Measurements from ENCODE around the gene PRDM16. TPM values are rescaled to one million over a fixed set of nuclear protein-coding genes. Genes with fewer than 3 reads are reported as not detected.

Gene PRDM16
- polyA plus RNA-seq, 1 donor (not counting 4 experiments of a cell fraction or from before 2014, with no cell fraction given): 0.05 TPM

DNA sequence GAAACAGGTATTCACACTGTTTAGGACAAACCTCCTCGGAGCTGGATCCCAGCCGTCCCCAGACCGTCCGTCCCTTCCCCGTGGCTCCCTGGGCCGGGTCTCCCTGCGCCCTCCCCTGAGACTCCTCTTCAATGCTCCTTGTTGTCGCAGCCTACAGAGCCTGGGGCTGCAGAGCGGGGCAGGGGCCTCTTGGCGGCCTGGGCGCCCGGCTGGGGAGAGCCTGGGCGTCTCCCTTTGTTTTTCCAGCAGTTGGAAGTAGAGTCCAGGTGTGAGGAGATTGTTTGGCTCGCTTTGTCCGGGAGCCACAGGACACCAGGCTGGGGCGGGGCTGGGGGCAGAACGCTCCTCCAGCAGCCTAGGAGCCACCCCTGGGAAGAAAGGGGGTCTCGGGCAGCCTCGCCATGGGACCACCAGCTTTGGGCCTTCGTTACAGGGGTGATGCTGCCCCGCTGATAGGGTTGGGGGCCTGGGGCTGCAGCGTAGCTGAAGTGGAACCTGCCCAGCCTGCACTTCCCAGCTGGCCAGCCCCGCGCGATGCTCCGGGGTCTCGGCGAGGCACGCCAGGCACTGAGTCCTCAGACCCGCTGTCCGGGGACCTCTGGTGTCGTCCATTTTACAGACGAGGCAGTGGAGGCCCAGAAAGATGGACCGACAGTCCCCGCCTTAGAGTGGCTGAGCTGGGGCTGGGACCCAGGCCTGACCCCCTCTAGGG lies 66.9 kb downstream of the PRDM16 start:
- no peaks in the 10 kb centered on the region for H3K36me3 ChIP-seq (ENCODE audit: control insufficient read depth in 2 of 2, extremely low read depth in 1 of 2, insufficient read depth in 2 of 2, low read length in 2 of 2)
- no peak for DNase-seq (ENCODE audit: low read depth, low spot score)
- no peak for TF ChIP-seq EZH2 (IDR thresholded peaks at IDR 0.05; ENCODE audit: low read length)
- TF ChIP-seq, protein P1, sequence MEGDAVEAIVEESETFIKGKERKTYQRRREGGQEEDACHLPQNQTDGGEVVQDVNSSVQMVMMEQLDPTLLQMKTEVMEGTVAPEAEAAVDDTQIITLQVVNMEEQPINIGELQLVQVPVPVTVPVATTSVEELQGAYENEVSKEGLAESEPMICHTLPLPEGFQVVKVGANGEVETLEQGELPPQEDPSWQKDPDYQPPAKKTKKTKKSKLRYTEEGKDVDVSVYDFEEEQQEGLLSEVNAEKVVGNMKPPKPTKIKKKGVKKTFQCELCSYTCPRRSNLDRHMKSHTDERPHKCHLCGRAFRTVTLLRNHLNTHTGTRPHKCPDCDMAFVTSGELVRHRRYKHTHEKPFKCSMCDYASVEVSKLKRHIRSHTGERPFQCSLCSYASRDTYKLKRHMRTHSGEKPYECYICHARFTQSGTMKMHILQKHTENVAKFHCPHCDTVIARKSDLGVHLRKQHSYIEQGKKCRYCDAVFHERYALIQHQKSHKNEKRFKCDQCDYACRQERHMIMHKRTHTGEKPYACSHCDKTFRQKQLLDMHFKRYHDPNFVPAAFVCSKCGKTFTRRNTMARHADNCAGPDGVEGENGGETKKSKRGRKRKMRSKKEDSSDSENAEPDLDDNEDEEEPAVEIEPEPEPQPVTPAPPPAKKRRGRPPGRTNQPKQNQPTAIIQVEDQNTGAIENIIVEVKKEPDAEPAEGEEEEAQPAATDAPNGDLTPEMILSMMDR (optimal IDR thresholded peaks at IDR 0.05 in 1 of 3, IDR thresholded peaks at IDR 0.05 in 1 of 3, conservative IDR thresholded peaks at IDR 0.05 in 1 of 3; ENCODE audit: extremely low read depth in 1 of 3, insufficient read depth in 2 of 3, low read length in 3 of 3): no peak
- H3K9me3 ChIP-seq (ENCODE audit: control insufficient read depth, low read depth, low read length): no peaks in the 10 kb centered on the region
- no peaks in the 10 kb centered on the region for H3K9me1 ChIP-seq (ENCODE audit: control insufficient read depth, extremely low read depth, insufficient read depth, low read length)
- no peak overlapping the region for H3K9ac ChIP-seq (ENCODE audit: control insufficient read depth, extremely low read depth, insufficient read depth, low read length)
- H3K4me3 ChIP-seq (ENCODE audit: control insufficient read depth in 2 of 3, extremely low read depth in 1 of 3, insufficient read depth in 2 of 3, low read depth in 1 of 3, low read length in 3 of 3): no peak overlapping the region
- H3K27ac ChIP-seq (ENCODE audit: control insufficient read depth, insufficient read depth, low read length): no peak overlapping the region
- H3K4me2 ChIP-seq (ENCODE audit: control insufficient read depth, extremely low read depth, insufficient read depth, low read depth, low read length): no peak overlapping the region
- no peaks in the 10 kb centered on the region for H3K79me2 ChIP-seq (ENCODE audit: control insufficient read depth, insufficient read depth, low read length)
- no peak for FAIRE-seq
- H3K27me3 ChIP-seq (ENCODE audit: control insufficient read depth, extremely low read depth, insufficient read depth, low read length): no peaks in the 10 kb centered on the region
- no peaks in the 10 kb centered on the region for H3K4me1 ChIP-seq (ENCODE audit: control insufficient read depth, extremely low read depth, insufficient read depth, low read length)
- H2AFZ ChIP-seq (ENCODE audit: control insufficient read depth, low read length): no peak overlapping the region
- dilution Hi-C loops (cut with MboI; ENCODE audit: extremely low pct_ligation_motif_present, low sequenced_read_pairs): no loop called here
- no peaks in the 10 kb centered on the region for H4K20me1 ChIP-seq (ENCODE audit: control insufficient read depth, extremely low read depth, insufficient read depth, low read length)

DNA sequence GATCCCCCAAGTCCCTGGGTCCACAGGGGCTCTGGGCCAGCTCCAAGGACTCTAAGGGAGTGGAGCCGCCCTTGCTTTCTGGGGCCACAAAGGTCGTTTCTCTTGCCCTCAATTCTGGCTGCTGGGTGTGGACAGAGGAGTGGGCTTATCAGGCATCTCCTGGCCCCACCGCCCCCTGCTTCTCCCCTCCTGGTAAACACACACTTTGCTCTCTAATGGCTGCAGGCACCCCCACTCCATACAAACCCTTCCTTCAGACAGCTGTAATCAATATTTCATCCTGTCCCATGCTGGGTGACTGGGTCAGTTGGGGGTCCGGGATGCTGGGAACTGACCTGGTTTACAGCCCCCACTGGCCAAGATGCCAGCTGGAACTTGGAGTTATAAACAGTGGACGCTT lies 67.5 kb downstream of the PRDM16 start:
- Histone ChIP-seq H3K4me1 (ENCODE audit: control insufficient read depth, extremely low read depth, insufficient read depth, low read length) (no peaks in the 10 kb centered on the region), H3K9me3 (ENCODE audit: control insufficient read depth, low read depth, low read length) (no peaks in the 10 kb centered on the region), H3K4me3 (ENCODE audit: control insufficient read depth in 2 of 3, extremely low read depth in 1 of 3, insufficient read depth in 2 of 3, low read depth in 1 of 3, low read length in 3 of 3) (no peak overlapping the region), H3K79me2 (ENCODE audit: control insufficient read depth, insufficient read depth, low read length) (no peaks in the 10 kb centered on the region), H3K36me3 (ENCODE audit: control insufficient read depth in 2 of 2, extremely low read depth in 1 of 2, insufficient read depth in 2 of 2, low read length in 2 of 2) (no peaks in the 10 kb centered on the region), H3K4me2 (ENCODE audit: control insufficient read depth, extremely low read depth, insufficient read depth, low read depth, low read length) (no peak overlapping the region), H3K27ac (ENCODE audit: control insufficient read depth, insufficient read depth, low read length) (no peak overlapping the region), H3K27me3 (ENCODE audit: control insufficient read depth, extremely low read depth, insufficient read depth, low read length) (no peaks in the 10 kb centered on the region), H2AFZ (ENCODE audit: control insufficient read depth, low read length) (no peak overlapping the region), H3K9me1 (ENCODE audit: control insufficient read depth, extremely low read depth, insufficient read depth, low read length) (no peaks in the 10 kb centered on the region), H4K20me1 (ENCODE audit: control insufficient read depth, extremely low read depth, insufficient read depth, low read length) (no peaks in the 10 kb centered on the region), H3K9ac (ENCODE audit: control insufficient read depth, extremely low read depth, insufficient read depth, low read length) (no peak overlapping the region)
- DNase-seq (ENCODE audit: low read depth, low spot score) (no peak), FAIRE-seq (no peak)
- dilution Hi-C loops (cut with MboI; ENCODE audit: extremely low pct_ligation_motif_present, low sequenced_read_pairs): no loop called here
- TF ChIP-seq, protein P1 (optimal IDR thresholded peaks at IDR 0.05 in 1 of 3, IDR thresholded peaks at IDR 0.05 in 1 of 3, conservative IDR thresholded peaks at IDR 0.05 in 1 of 3; ENCODE audit: extremely low read depth in 1 of 3, insufficient read depth in 2 of 3, low read length in 3 of 3): no peak
- TF ChIP-seq EZH2 (IDR thresholded peaks at IDR 0.05; ENCODE audit: low read length): no peak
